ENCODE data around the gene TMEM134. TPM values are rescaled to one million over a fixed set of nuclear protein-coding genes. Genes with fewer than 3 reads are reported as not detected.
A peak's percentile ranks its signal among the peaks of the same experiment; 100 is the strongest.

Gene TMEM134
- total and polyA plus RNA-seq, 10 of the 15 experiments (the other 5 are each of a cell fraction or from before 2014, with no cell fraction given) = 1.6 to 93.8 (median 27.8) TPM

- TF ChIP-seq ZNF687 (IDR thresholded peaks at IDR 0.05) (no peak), NR2F1 (conservative IDR thresholded peaks at IDR 0.05) (0 out of 2 replicates have a peak, but pooled peaks have one; percentile 13), CBFB (IDR thresholded peaks at IDR 0.05; ENCODE audit: low read depth) (no peak), ZNF274 (IDR thresholded peaks at IDR 0.05; ENCODE audit: insufficient read depth, insufficient read length) (no peak), BHLHE40 (IDR thresholded peaks at IDR 0.05; ENCODE audit: borderline replicate concordance in 1 of 2, low read depth in 2 of 2, low read length in 1 of 2) (peak in 1 of 2 experiments; percentile 80; a peak in 2 of 4 replicates), CREB1 (IDR thresholded peaks at IDR 0.05; ENCODE audit: low read depth) (no peak), IRF4 (IDR thresholded peaks at IDR 0.05; ENCODE audit: low read depth, low read length) (no peak), BCL11A (IDR thresholded peaks at IDR 0.05; ENCODE audit: low read depth, low read length) (no peak), POLR2AphosphoS5 (IDR thresholded peaks at IDR 0.05; ENCODE audit: low read length) (0 out of 2 replicates have a peak, but pooled peaks have one; percentile 61), PBX3 (IDR thresholded peaks at IDR 0.05; ENCODE audit: insufficient replicate concordance, low read depth, low read length) (peak; percentile 97), PKNOX1 (IDR thresholded peaks at IDR 0.05) (peak; percentile 99), MAX (IDR thresholded peaks at IDR 0.05; ENCODE audit: low read depth, low read length) (peak; percentile 59; the same call in 1 of the 2 replicates), NFYA (IDR thresholded peaks at IDR 0.05; ENCODE audit: borderline replicate concordance, low read depth, low read length) (peak; percentile 98), TAF1 (IDR thresholded peaks at IDR 0.05; ENCODE audit: borderline replicate concordance, low read depth, low read length) (0 out of 2 replicates have a peak, but pooled peaks have one; percentile 18), IRF3 (IDR thresholded peaks at IDR 0.05) (peak; percentile 99), CEBPB (IDR thresholded peaks at IDR 0.05; ENCODE audit: borderline replicate concordance in 1 of 2, low read depth in 2 of 2, low read length in 2 of 2) (no peak), ZBTB40 (IDR thresholded peaks at IDR 0.05; ENCODE audit: borderline replicate concordance) (peak; percentile 66; the same call in 1 of the 2 replicates)
These were observed 38.9 kb upstream of the TMEM134 start, which contains the start of gene CDK2AP2 (continued) for GRCh38 chr11:67507864-67508485.

Measured in GM12878 (cell line).